HepG2 (cell line): ENCODE results near the gene OR4D9. TPM values are rescaled to one million over a fixed set of nuclear protein-coding genes. Genes with fewer than 3 reads are reported as not detected.

ENCODE experiments used
- ARID3A ChIP-seq: IDR thresholded peaks from 2 replicates; pipeline ENCODE4 v1.6.1; 2012; ENCODE audit warnings: low read depth, low read length, improper control_type of control experiment
- GPN1 ChIP-seq: sonication (generic); formaldehyde crosslinking; IDR thresholded peaks from 2 replicates; pipeline ENCODE4 v1.5.1; 2020; ENCODE audit warnings: missing genetic modification reagents, borderline replicate concordance
- HIC2 ChIP-seq: sonication (generic); formaldehyde crosslinking; IDR thresholded peaks from 2 replicates; pipeline ENCODE4 v1.9.0; 2022; ENCODE audit warnings: low read depth, missing genetic modification reagents
- HIVEP1 ChIP-seq: sonication (generic); formaldehyde crosslinking; IDR thresholded peaks from 2 replicates; pipeline ENCODE4 v1.4.0; 2020; ENCODE audit warnings: mild to moderate bottlenecking, missing genetic modification reagents
- IKZF1 ChIP-seq: fragments of 450-650 bp; IDR thresholded peaks from 2 replicates; pipeline ENCODE4 v1.7.1; 2016
- KLF11 ChIP-seq: IDR thresholded peaks from 2 replicates; pipeline ENCODE4 v1.6.1; 2016; ENCODE audit warnings: missing compliant biosample characterization
- KLF9 ChIP-seq: IDR thresholded peaks from 2 replicates; pipeline ENCODE4 v1.6.1; 2016; ENCODE audit warnings: low read depth
- MAFF ChIP-seq: IDR thresholded peaks from 2 replicates; pipeline ENCODE4 v1.6.1; 2011; ENCODE audit warnings: low read depth, low read length, improper control_type of control experiment
- SCMH1 ChIP-seq: sonication (generic); formaldehyde crosslinking; IDR thresholded peaks from 2 replicates; pipeline ENCODE4 v1.9.0; 2021; ENCODE audit warnings: missing genetic modification reagents, mild to moderate bottlenecking, borderline replicate concordance
- SMYD3 ChIP-seq: sonication (generic); formaldehyde crosslinking; IDR thresholded peaks from 2 replicates; pipeline ENCODE4 v1.8.1; 2023; ENCODE audit warnings: mild to moderate bottlenecking, missing genetic modification reagents
- SRSF9 ChIP-seq: fragments of 200-400 bp; formaldehyde crosslinking; IDR thresholded peaks from 2 replicates; pipeline ENCODE4 v1.6.1; 2018; ENCODE audit warnings: borderline replicate concordance, mild to moderate bottlenecking, low read depth, low read length; ENCODE audit not compliant: insufficient read depth, poor library complexity, severe bottlenecking
- TARDBP ChIP-seq: sonication (generic); formaldehyde crosslinking; IDR thresholded peaks from 2 replicates; pipeline ENCODE4 v1.8.0; 2022; ENCODE audit warnings: mild to moderate bottlenecking, missing genetic modification reagents
- TFDP1 ChIP-seq: IDR thresholded peaks from 2 replicates; pipeline ENCODE4 v1.6.1; 2016; ENCODE audit warnings: missing compliant biosample characterization, missing genetic modification reagents, borderline replicate concordance
- ZBTB43 ChIP-seq: sonication (generic); formaldehyde crosslinking; conservative IDR thresholded peaks from 2 replicates; pipeline ENCODE4 v1.4.0; 2020; ENCODE audit warnings: missing genetic modification reagents
- ZFAT ChIP-seq: sonication (generic); formaldehyde crosslinking; conservative IDR thresholded peaks from 2 replicates; pipeline ENCODE4 v1.8.1; 2023; ENCODE audit warnings: missing genetic modification reagents, inconsistent platforms
- ZNF101 ChIP-seq: sonication (generic); formaldehyde crosslinking; IDR thresholded peaks from 2 replicates; pipeline ENCODE4 v1.4.0; 2020; ENCODE audit warnings: mild to moderate bottlenecking, low read depth, missing genetic modification reagents, borderline replicate concordance
- ZNF569 ChIP-seq: sonication (generic); formaldehyde crosslinking; IDR thresholded peaks from 2 replicates; pipeline ENCODE4 v1.5.0; 2020; ENCODE audit warnings: mild to moderate bottlenecking, missing genetic modification reagents, moderate library complexity, borderline replicate concordance
- ZNF572 ChIP-seq: sonication (generic); formaldehyde crosslinking; IDR thresholded peaks from 2 replicates; pipeline ENCODE4 v1.5.1; 2020; ENCODE audit warnings: mild to moderate bottlenecking, missing genetic modification reagents
- ZNF574 ChIP-seq: sonication (generic); formaldehyde crosslinking; IDR thresholded peaks from 2 replicates; pipeline ENCODE4 v1.4.0; 2020; ENCODE audit warnings: missing genetic modification reagents
- ZZZ3 ChIP-seq: sonication (generic); formaldehyde crosslinking; IDR thresholded peaks from 2 replicates; pipeline ENCODE4 v1.4.0; 2020; ENCODE audit warnings: missing genetic modification reagents, mild to moderate bottlenecking, borderline replicate concordance
- polyA plus RNA-seq, 8 experiments: library from polyadenylated mRNA; depleted of rRNA in 3 of 8; stranded (reverse) in 7 of 8; unstranded in 1 of 8; fragments of >200 nt; fragmentation: Illumina TruSeq in 4 of 8; extraction: Trizol in 4 of 8; gene quantifications; 2 replicates each; pipeline versions ENCODE4 v1.2.1 to v1.2.3, GENCODE V29; 2011 to 2016; ENCODE audit warnings: low read depth in 4 of 8, missing spikeins in 1 of 8, mixed read lengths in 1 of 8; ENCODE audit not compliant: insufficient read depth in 1 of 8
- total RNA-seq, 5 experiments: library from RNA; depleted of rRNA; stranded (reverse); fragments of >200 nt; fragmentation: Illumina TruSeq; extraction: Trizol; gene quantifications; 2 replicates each; pipeline ENCODE4 v1.2.3, GENCODE V29; 2016; ENCODE audit warnings: low read depth in 1 of 5

OR4D9 gene
- total and polyA plus RNA-seq, 2 of the 13 experiments (the other 11 are each of a cell fraction or from before 2014, with no cell fraction given): not detected

- TF ChIP-seq MAFF: no peak
- TF ChIP-seq ZNF569: no peak
- TF ChIP-seq ARID3A: peak; percentile 25; the same call in 1 of the 2 replicates
- TF ChIP-seq ZZZ3 (CRISPR knock-in tag): no peak; the same call in 1 of the 2 replicates
- peak; percentile 36; the same call in 1 of the 2 replicates for TF ChIP-seq TFDP1
- TF ChIP-seq IKZF1: no peak
- no peak for TF ChIP-seq ZFAT (CRISPR knock-in tag)
- 0 out of 2 replicates have a peak, but pooled peaks have one; percentile 24 for TF ChIP-seq TARDBP (CRISPR knock-in tag)
- no peak for TF ChIP-seq ZNF574 (CRISPR knock-in tag)
- no peak for TF ChIP-seq ZNF101 (CRISPR knock-in tag)
- no peak for TF ChIP-seq GPN1 (CRISPR knock-in tag)
- TF ChIP-seq SCMH1 (CRISPR knock-in tag): no peak
- TF ChIP-seq HIVEP1 (CRISPR knock-in tag): no peak
- no peak for TF ChIP-seq ZNF572 (CRISPR knock-in tag)
- TF ChIP-seq SRSF9: no peak
- TF ChIP-seq SMYD3: 0 out of 2 replicates have a peak, but pooled peaks have one; percentile 33
- TF ChIP-seq KLF9 (CRISPR knock-in tag): no peak
- TF ChIP-seq KLF11 (CRISPR knock-in tag): 0 out of 2 replicates have a peak, but pooled peaks have one; percentile 13
- no peak for TF ChIP-seq ZBTB43 (CRISPR knock-in tag)
- TF ChIP-seq HIC2 (CRISPR knock-in tag): no peak
These were observed 45.0 kb downstream of the OR4D9 start (continued) for GRCh38 chr11:59556115-59556916.
